BLaER1 (cell line): Measurements from ENCODE around the gene GNS.

Source experiments
- H3K27ac ChIP-seq: shearing (Covaris generic); formaldehyde crosslinking; 2 replicates; pipeline ENCODE4 v1.8.1; 2022
- H3K27me3 ChIP-seq: shearing (Covaris generic); formaldehyde crosslinking; 2 replicates; pipeline ENCODE4 v1.8.1; 2022
- H3K36me3 ChIP-seq: shearing (Covaris generic); formaldehyde crosslinking; 2 replicates; pipeline ENCODE4 v1.8.1; 2022
- H3K4me1 ChIP-seq: shearing (Covaris generic); formaldehyde crosslinking; 2 replicates; pipeline ENCODE4 v1.8.1; 2022
- H3K4me2 ChIP-seq: shearing (Covaris generic); formaldehyde crosslinking; 2 replicates; pipeline ENCODE4 v1.8.1; 2022
- H3K4me3 ChIP-seq: shearing (Covaris generic); formaldehyde crosslinking; 2 replicates; pipeline ENCODE4 v1.8.1; 2022
- H3K9ac ChIP-seq: shearing (Covaris generic); formaldehyde crosslinking; 2 replicates; pipeline ENCODE4 v1.8.1; 2022
- H3K9me3 ChIP-seq: shearing (Covaris generic); formaldehyde crosslinking; 2 replicates; pipeline ENCODE4 v1.8.1; 2022
- H4K20me1 ChIP-seq: shearing (Covaris generic); formaldehyde crosslinking; 2 replicates; pipeline ENCODE4 v1.8.1; 2022
- Cebpa-rat ChIP-seq: shearing (Covaris generic); IDR thresholded peaks from 2 replicates; pipeline ENCODE4 v1.8.1; 2022

The GNS gene

GRCh38 chr12:64707362-64707761 is 51.8 kb downstream of the GNS start:
- Histone ChIP-seq H3K9me3 (no peaks in the 10 kb centered on the region), H3K4me3 (no peak overlapping the region), H3K9ac (no peak overlapping the region), H3K27ac (no peak overlapping the region), H3K27me3 (no peaks in the 10 kb centered on the region), H3K4me2 (no peak overlapping the region), H4K20me1 (no peaks in the 10 kb centered on the region), H3K4me1 (no peaks in the 10 kb centered on the region), H3K36me3 (0 out of 2 replicates have a peak, but pooled peaks cover 6% of the 10 kb centered on the region)
- TF ChIP-seq Cebpa-rat: no peak

GRCh38 chr12:64706857-64707256 is 52.3 kb downstream of the GNS start:
- Histone ChIP-seq H3K36me3 (0 out of 2 replicates have a peak, but pooled peaks cover 6% of the 10 kb centered on the region), H3K4me1 (no peaks in the 10 kb centered on the region), H3K9ac (no peak overlapping the region), H3K4me3 (no peak overlapping the region), H4K20me1 (no peaks in the 10 kb centered on the region), H3K4me2 (no peak overlapping the region), H3K27me3 (no peaks in the 10 kb centered on the region), H3K9me3 (no peaks in the 10 kb centered on the region), H3K27ac (no peak overlapping the region)
- no peak for TF ChIP-seq Cebpa-rat

- H3K27ac ChIP-seq: no peak overlapping the region
- no peak for TF ChIP-seq Cebpa-rat
- H4K20me1 ChIP-seq: no peaks in the 10 kb centered on the region
- no peak overlapping the region for H3K4me2 ChIP-seq
- H3K9ac ChIP-seq: no peak overlapping the region
- no peaks in the 10 kb centered on the region for H3K9me3 ChIP-seq
- no peaks in the 10 kb centered on the region for H3K27me3 ChIP-seq
- peaks cover 4% of the 10 kb centered on the region for H3K4me1 ChIP-seq
- 0 out of 2 replicates have a peak, but pooled peaks cover 6% of the 10 kb centered on the region for H3K36me3 ChIP-seq
- H3K4me3 ChIP-seq: no peak overlapping the region
Observed at GRCh38 chr12:64706306-64706705, 52.9 kb downstream of the GNS start.

GRCh38 chr12:64701283-64701682 is 57.9 kb downstream of the GNS start:
- Histone ChIP-seq H4K20me1 (no peaks in the 10 kb centered on the region), H3K36me3 (peaks cover 26% of the 10 kb centered on the region), H3K4me2 (peak overlapping the region; percentile 41), H3K27me3 (no peaks in the 10 kb centered on the region), H3K27ac (no peak overlapping the region), H3K4me3 (no peak overlapping the region), H3K9me3 (no peaks in the 10 kb centered on the region), H3K4me1 (peaks cover 14% of the 10 kb centered on the region), H3K9ac (no peak overlapping the region)
- no peak for TF ChIP-seq Cebpa-rat

GRCh38 chr12:64700532-64700931 is 58.7 kb downstream of the GNS start:
- Histone ChIP-seq H3K9ac (no peak overlapping the region), H3K9me3 (no peaks in the 10 kb centered on the region)

GRCh38 chr12:64699504-64700115 is 59.6 kb downstream of the GNS start:
- TF ChIP-seq Cebpa-rat: no peak
- H3K36me3 ChIP-seq: peaks cover 40% of the 10 kb centered on the region
- no peak overlapping the region for H3K4me3 ChIP-seq
- no peak overlapping the region for H3K27ac ChIP-seq
- no peaks in the 10 kb centered on the region for H4K20me1 ChIP-seq
- no peak overlapping the region for H3K4me2 ChIP-seq
- no peaks in the 10 kb centered on the region for H3K9me3 ChIP-seq
- H3K9ac ChIP-seq: no peak overlapping the region
- H3K27me3 ChIP-seq: no peaks in the 10 kb centered on the region
- peaks cover 14% of the 10 kb centered on the region for H3K4me1 ChIP-seq

More at GRCh38 chr12:64700532-64700931, 58.7 kb downstream of the GNS start:
- Histone ChIP-seq H4K20me1 (no peaks in the 10 kb centered on the region), H3K27me3 (no peaks in the 10 kb centered on the region), H3K4me2 (peak overlapping the region; percentile 41), H3K4me1 (peaks cover 14% of the 10 kb centered on the region), H3K27ac (no peak overlapping the region), H3K36me3 (peaks cover 31% of the 10 kb centered on the region), H3K4me3 (no peak overlapping the region)
- TF ChIP-seq Cebpa-rat: no peak

GRCh38 chr12:64696080-64696741 is 63.0 kb downstream of the GNS start:
- H3K9me3 ChIP-seq: no peaks in the 10 kb centered on the region
- H3K27ac ChIP-seq: no peak overlapping the region
- no peaks in the 10 kb centered on the region for H3K27me3 ChIP-seq
- H3K4me1 ChIP-seq: peaks cover 9% of the 10 kb centered on the region
- peaks cover 73% of the 10 kb centered on the region for H3K36me3 ChIP-seq
- no peak overlapping the region for H3K4me3 ChIP-seq
- H4K20me1 ChIP-seq: no peaks in the 10 kb centered on the region
- H3K9ac ChIP-seq: no peak overlapping the region
- no peak for TF ChIP-seq Cebpa-rat
- H3K4me2 ChIP-seq: no peak overlapping the region

GRCh38 chr12:64695550-64695949 is 63.7 kb downstream of the GNS start:
- no peak overlapping the region for H3K27ac ChIP-seq
- H3K4me3 ChIP-seq: no peak overlapping the region
- no peak overlapping the region for H3K9ac ChIP-seq
- H3K4me2 ChIP-seq: no peak overlapping the region
- peaks cover 78% of the 10 kb centered on the region for H3K36me3 ChIP-seq
- no peaks in the 10 kb centered on the region for H3K9me3 ChIP-seq
- H3K4me1 ChIP-seq: peaks cover 2% of the 10 kb centered on the region; the same call in 1 of the 2 replicates
- H3K27me3 ChIP-seq: no peaks in the 10 kb centered on the region
- no peaks in the 10 kb centered on the region for H4K20me1 ChIP-seq
- TF ChIP-seq Cebpa-rat: no peak

GRCh38 chr12:64694130-64695040 is 64.8 kb downstream of the GNS start:
- Histone ChIP-seq H3K36me3 (peaks cover 75% of the 10 kb centered on the region), H3K4me3 (no peak overlapping the region), H3K27ac (no peak overlapping the region), H3K27me3 (no peaks in the 10 kb centered on the region), H3K9me3 (no peaks in the 10 kb centered on the region), H3K4me2 (no peak overlapping the region), H3K4me1 (no peaks in the 10 kb centered on the region), H4K20me1 (no peaks in the 10 kb centered on the region), H3K9ac (no peak overlapping the region)
- TF ChIP-seq Cebpa-rat: no peak
